ENCODE results near the gene OSBPL2.

OSBPL2 gene

GRCh38 chr20:62321521-62321948 is 83.2 kb downstream of the OSBPL2 start:
- Histone ChIP-seq H3K27me3 (ENCODE audit: insufficient read depth, low read depth, severe bottlenecking) (no peaks in the 10 kb centered on the region), H3K27ac (no peak overlapping the region), H3K4me3 (ENCODE audit: low read depth, low read length) (no peak overlapping the region), H3K9me3 (ENCODE audit: severe bottlenecking) (no peaks in the 10 kb centered on the region), H3K36me3 (peaks cover 74% of the 10 kb centered on the region)
- no peak for TF ChIP-seq CTCF (IDR thresholded peaks at IDR 0.05; ENCODE audit: low read depth, low read length)
- peak; percentile 72 for DNase-seq

- no peak for TF ChIP-seq CTCF (IDR thresholded peaks at IDR 0.05; ENCODE audit: low read depth, low read length)
- Histone ChIP-seq H3K36me3 (peaks cover 74% of the 10 kb centered on the region), H3K4me3 (ENCODE audit: low read depth, low read length) (no peak overlapping the region), H3K27me3 (ENCODE audit: insufficient read depth, low read depth, severe bottlenecking) (no peaks in the 10 kb centered on the region), H3K9me3 (ENCODE audit: severe bottlenecking) (no peaks in the 10 kb centered on the region), H3K27ac (no peak overlapping the region)
- no peak for DNase-seq
These were observed 83.7 kb downstream of the OSBPL2 start for GRCh38 chr20:62321975-62322374.

GRCh38 chr20:62322492-62323041 is 84.2 kb downstream of the OSBPL2 start:
- no peak for TF ChIP-seq CTCF (IDR thresholded peaks at IDR 0.05; ENCODE audit: low read depth, low read length)
- Histone ChIP-seq H3K9me3 (ENCODE audit: severe bottlenecking) (no peaks in the 10 kb centered on the region), H3K27ac (no peak overlapping the region), H3K27me3 (ENCODE audit: insufficient read depth, low read depth, severe bottlenecking) (no peaks in the 10 kb centered on the region), H3K36me3 (peaks cover 74% of the 10 kb centered on the region), H3K4me3 (ENCODE audit: low read depth, low read length) (no peak overlapping the region)
- no peak for DNase-seq

GRCh38 chr20:62323146-62323979 is 85.0 kb downstream of the OSBPL2 start:
- Histone ChIP-seq H3K27me3 (ENCODE audit: insufficient read depth, low read depth, severe bottlenecking) (no peaks in the 10 kb centered on the region), H3K4me3 (ENCODE audit: low read depth, low read length) (no peak overlapping the region), H3K27ac (no peak overlapping the region), H3K9me3 (ENCODE audit: severe bottlenecking) (no peaks in the 10 kb centered on the region), H3K36me3 (peaks cover 80% of the 10 kb centered on the region)
- no peak for TF ChIP-seq CTCF (IDR thresholded peaks at IDR 0.05; ENCODE audit: low read depth, low read length)
- no peak for DNase-seq

- peaks cover 79% of the 10 kb centered on the region for H3K36me3 ChIP-seq
- no peak for DNase-seq
- H3K9me3 ChIP-seq (ENCODE audit: severe bottlenecking), result no peaks in the 10 kb centered on the region
- TF ChIP-seq CTCF (IDR thresholded peaks at IDR 0.05; ENCODE audit: low read depth, low read length), result no peak
- H3K4me3 ChIP-seq (ENCODE audit: low read depth, low read length), result no peak overlapping the region
- no peaks in the 10 kb centered on the region for H3K27me3 ChIP-seq (ENCODE audit: insufficient read depth, low read depth, severe bottlenecking)
- no peak overlapping the region for H3K27ac ChIP-seq
These were observed 85.9 kb downstream of the OSBPL2 start for GRCh38 chr20:62323980-62324906.

Measured in WERI-Rb-1 (cell line).